ENCODE data around the gene ZNF385B.

Gene ZNF385B

DNA sequence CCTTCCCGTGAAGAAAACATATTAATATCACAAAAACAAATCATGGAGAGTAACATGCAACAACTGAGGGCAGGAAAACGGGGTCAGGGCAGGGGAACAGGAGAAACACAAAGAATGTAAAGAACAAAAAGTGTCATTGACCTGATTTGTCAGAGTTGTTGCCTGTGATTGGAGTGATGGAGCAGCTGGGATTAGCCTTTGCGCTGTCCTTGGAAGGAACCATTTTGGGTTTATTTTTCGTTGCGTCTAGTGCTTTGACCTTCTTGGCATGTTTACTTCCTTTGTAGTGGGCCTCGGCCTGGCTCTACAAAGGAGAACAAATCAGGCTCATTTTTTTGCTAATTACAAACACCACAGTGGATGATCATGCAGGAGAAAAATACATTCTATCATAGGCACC, 378.3 kb downstream of the ZNF385B start:
- TF ChIP-seq GABPA (IDR thresholded peaks at IDR 0.05; ENCODE audit: low read depth) = no peak
- no peak for TF ChIP-seq POLR2AphosphoS5 (IDR thresholded peaks at IDR 0.05; ENCODE audit: low read depth)
- TF ChIP-seq, protein P1, sequence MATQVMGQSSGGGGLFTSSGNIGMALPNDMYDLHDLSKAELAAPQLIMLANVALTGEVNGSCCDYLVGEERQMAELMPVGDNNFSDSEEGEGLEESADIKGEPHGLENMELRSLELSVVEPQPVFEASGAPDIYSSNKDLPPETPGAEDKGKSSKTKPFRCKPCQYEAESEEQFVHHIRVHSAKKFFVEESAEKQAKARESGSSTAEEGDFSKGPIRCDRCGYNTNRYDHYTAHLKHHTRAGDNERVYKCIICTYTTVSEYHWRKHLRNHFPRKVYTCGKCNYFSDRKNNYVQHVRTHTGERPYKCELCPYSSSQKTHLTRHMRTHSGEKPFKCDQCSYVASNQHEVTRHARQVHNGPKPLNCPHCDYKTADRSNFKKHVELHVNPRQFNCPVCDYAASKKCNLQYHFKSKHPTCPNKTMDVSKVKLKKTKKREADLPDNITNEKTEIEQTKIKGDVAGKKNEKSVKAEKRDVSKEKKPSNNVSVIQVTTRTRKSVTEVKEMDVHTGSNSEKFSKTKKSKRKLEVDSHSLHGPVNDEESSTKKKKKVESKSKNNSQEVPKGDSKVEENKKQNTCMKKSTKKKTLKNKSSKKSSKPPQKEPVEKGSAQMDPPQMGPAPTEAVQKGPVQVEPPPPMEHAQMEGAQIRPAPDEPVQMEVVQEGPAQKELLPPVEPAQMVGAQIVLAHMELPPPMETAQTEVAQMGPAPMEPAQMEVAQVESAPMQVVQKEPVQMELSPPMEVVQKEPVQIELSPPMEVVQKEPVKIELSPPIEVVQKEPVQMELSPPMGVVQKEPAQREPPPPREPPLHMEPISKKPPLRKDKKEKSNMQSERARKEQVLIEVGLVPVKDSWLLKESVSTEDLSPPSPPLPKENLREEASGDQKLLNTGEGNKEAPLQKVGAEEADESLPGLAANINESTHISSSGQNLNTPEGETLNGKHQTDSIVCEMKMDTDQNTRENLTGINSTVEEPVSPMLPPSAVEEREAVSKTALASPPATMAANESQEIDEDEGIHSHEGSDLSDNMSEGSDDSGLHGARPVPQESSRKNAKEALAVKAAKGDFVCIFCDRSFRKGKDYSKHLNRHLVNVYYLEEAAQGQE (IDR thresholded peaks at IDR 0.05; ENCODE audit: insufficient replicate concordance, low read depth) = no peak
- TF ChIP-seq, protein P2, sequence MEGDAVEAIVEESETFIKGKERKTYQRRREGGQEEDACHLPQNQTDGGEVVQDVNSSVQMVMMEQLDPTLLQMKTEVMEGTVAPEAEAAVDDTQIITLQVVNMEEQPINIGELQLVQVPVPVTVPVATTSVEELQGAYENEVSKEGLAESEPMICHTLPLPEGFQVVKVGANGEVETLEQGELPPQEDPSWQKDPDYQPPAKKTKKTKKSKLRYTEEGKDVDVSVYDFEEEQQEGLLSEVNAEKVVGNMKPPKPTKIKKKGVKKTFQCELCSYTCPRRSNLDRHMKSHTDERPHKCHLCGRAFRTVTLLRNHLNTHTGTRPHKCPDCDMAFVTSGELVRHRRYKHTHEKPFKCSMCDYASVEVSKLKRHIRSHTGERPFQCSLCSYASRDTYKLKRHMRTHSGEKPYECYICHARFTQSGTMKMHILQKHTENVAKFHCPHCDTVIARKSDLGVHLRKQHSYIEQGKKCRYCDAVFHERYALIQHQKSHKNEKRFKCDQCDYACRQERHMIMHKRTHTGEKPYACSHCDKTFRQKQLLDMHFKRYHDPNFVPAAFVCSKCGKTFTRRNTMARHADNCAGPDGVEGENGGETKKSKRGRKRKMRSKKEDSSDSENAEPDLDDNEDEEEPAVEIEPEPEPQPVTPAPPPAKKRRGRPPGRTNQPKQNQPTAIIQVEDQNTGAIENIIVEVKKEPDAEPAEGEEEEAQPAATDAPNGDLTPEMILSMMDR (IDR thresholded peaks at IDR 0.05; ENCODE audit: insufficient read depth, low read length) = no peak
- no peak for TF ChIP-seq SPI1 (IDR thresholded peaks at IDR 0.05; ENCODE audit: borderline replicate concordance, low read depth)

DNA sequence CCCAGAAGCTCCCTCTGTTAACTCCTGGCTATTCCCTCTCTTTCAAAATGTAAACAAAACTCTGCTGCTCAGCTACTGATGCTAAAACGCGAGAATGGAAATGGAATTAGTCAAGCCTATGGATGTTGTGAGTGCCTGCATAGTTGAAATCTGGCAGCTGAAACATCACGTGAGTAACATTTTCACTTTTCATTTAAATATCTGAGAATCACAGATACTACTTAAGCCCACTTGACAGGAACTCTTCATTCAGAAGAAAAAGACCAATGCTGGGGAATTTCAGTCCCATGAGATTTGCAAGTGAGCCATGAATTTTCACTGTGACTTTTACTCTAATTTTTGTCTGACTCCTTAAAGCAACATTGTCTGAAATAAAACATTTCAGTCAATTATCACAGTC, 381.5 kb downstream of the ZNF385B start:
- TF ChIP-seq, protein P1 (IDR thresholded peaks at IDR 0.05; ENCODE audit: insufficient replicate concordance, low read depth) = no peak
- TF ChIP-seq, protein P2 (IDR thresholded peaks at IDR 0.05; ENCODE audit: insufficient read depth, low read length) = no peak
- TF ChIP-seq GABPA (IDR thresholded peaks at IDR 0.05; ENCODE audit: low read depth) = no peak
- no peak for TF ChIP-seq SPI1 (IDR thresholded peaks at IDR 0.05; ENCODE audit: borderline replicate concordance, low read depth)
- TF ChIP-seq POLR2AphosphoS5 (IDR thresholded peaks at IDR 0.05; ENCODE audit: low read depth) = no peak
- Histone ChIP-seq H3K4me3 (replicated peaks; ENCODE audit: insufficient read depth, low read length) (no peak overlapping the region), H3K27ac (replicated peaks) (no peak overlapping the region), H3K27me3 (ENCODE audit: insufficient read depth, poor library complexity, severe bottlenecking) (no peaks in the 10 kb centered on the region)
- DNase-seq (ENCODE audit: low read depth in 1 of 2, low spot score in 1 of 2) = no peak

More for the DNA sequence above, 378.3 kb downstream of the ZNF385B start:
- H3K27ac ChIP-seq (replicated peaks) = no peak overlapping the region
- H3K27me3 ChIP-seq (ENCODE audit: insufficient read depth, poor library complexity, severe bottlenecking) = no peaks in the 10 kb centered on the region
- no peak for DNase-seq (ENCODE audit: low read depth in 1 of 2, low spot score in 1 of 2)
- H3K4me3 ChIP-seq (replicated peaks; ENCODE audit: insufficient read depth, low read length) = no peak overlapping the region

DNA sequence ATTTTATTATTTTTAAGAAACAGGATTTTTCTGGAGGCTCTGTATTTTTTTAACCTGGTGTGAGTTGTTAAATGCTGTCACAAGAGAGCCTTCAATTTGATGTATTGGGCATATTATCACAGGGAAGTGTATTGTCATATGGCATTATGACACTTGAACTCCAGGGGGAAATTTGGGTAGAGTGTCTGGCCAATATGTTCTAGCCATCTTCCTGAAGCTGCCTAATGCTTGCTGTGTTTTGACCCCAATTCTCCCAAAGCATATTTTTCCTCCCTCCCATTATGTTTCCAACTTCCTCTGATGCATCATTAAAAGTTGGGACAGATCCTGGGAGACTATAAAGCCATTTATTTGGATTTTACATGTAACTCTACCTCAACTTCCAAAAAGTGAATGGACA, 382.6 kb downstream of the ZNF385B start:
- TF ChIP-seq, protein P2 (IDR thresholded peaks at IDR 0.05; ENCODE audit: insufficient read depth, low read length) = no peak
- TF ChIP-seq, protein P1 (IDR thresholded peaks at IDR 0.05; ENCODE audit: insufficient replicate concordance, low read depth) = no peak
- TF ChIP-seq SPI1 (IDR thresholded peaks at IDR 0.05; ENCODE audit: borderline replicate concordance, low read depth) (no peak), GABPA (IDR thresholded peaks at IDR 0.05; ENCODE audit: low read depth) (no peak), POLR2AphosphoS5 (IDR thresholded peaks at IDR 0.05; ENCODE audit: low read depth) (no peak)
- Histone ChIP-seq H3K4me3 (replicated peaks; ENCODE audit: insufficient read depth, low read length) (no peak overlapping the region), H3K27me3 (ENCODE audit: insufficient read depth, poor library complexity, severe bottlenecking) (no peaks in the 10 kb centered on the region), H3K27ac (replicated peaks) (no peak overlapping the region)
- DNase-seq (ENCODE audit: low read depth in 1 of 2, low spot score in 1 of 2) = no peak
